Colonic mucosa (tissue), 4 donors: ENCODE measurements around the gene AGAP1. TPM values are rescaled to one million over a fixed set of nuclear protein-coding genes. Genes with fewer than 3 reads are reported as not detected.

ENCODE experiments used
- DNase-seq: peaks from one replicate; pipeline ENCODE4 v3.0.0-alpha.2; 2020
- H3K27ac ChIP-seq: fragments of 200-600 bp; one replicate; pipeline ENCODE4 v1.8.0; 2021
- H3K27me3 ChIP-seq: fragments of 200-600 bp; one replicate; pipeline ENCODE4 v1.8.0; 2021
- H3K36me3 ChIP-seq: fragments of 200-600 bp; one replicate; pipeline ENCODE4 v1.8.0; 2021
- H3K4me1 ChIP-seq: fragments of 200-600 bp; one replicate; pipeline ENCODE4 v1.8.0; 2021; ENCODE audit warnings: mild to moderate bottlenecking
- H3K4me3 ChIP-seq: fragments of 200-600 bp; one replicate; pipeline ENCODE4 v1.8.0; 2021
- H3K9ac ChIP-seq, 2 donors: one replicate each; pipeline ENCODE4 v1.7.0; 2013; ENCODE audit warnings: control low read depth in 2 of 2, low read depth in 2 of 2, low read length in 2 of 2
- H3K9me3 ChIP-seq: fragments of 200-600 bp; one replicate; pipeline ENCODE4 v1.8.0; 2021
- intact Hi-C: fragments of 100-400 bp; cut with DNase I; formaldehyde crosslinking; loops from one replicate; pipeline ENCODE4 v1.14.1; 2022
- total RNA-seq, 2 donors: library from RNA; stranded (reverse); fragmentation: NEBNext Ultra II Directional in 1 of 2; extraction: Animal tissue kit (Norgen Biotek cat#: 25700) in 1 of 2; gene quantifications; one replicate each; pipeline ENCODE4 v1.2.1, GENCODE V29; 2021
- TF ChIP-seq, protein P1 (sequence below): fragments of 200-600 bp; IDR thresholded peaks from one replicate; pipeline ENCODE4 v1.8.0; 2022; ENCODE audit warnings: antibody characterized with exemption, mild to moderate bottlenecking
- donor health status: healthy.
- donor health status: DM: no; HTN: no; CAD: no.
- donor health status: DM: no; HTN: no; CAD: no.

AGAP1 gene
- total RNA-seq, 2 donors from 2014 or later: 62.1 to 62.9 TPM

DNA sequence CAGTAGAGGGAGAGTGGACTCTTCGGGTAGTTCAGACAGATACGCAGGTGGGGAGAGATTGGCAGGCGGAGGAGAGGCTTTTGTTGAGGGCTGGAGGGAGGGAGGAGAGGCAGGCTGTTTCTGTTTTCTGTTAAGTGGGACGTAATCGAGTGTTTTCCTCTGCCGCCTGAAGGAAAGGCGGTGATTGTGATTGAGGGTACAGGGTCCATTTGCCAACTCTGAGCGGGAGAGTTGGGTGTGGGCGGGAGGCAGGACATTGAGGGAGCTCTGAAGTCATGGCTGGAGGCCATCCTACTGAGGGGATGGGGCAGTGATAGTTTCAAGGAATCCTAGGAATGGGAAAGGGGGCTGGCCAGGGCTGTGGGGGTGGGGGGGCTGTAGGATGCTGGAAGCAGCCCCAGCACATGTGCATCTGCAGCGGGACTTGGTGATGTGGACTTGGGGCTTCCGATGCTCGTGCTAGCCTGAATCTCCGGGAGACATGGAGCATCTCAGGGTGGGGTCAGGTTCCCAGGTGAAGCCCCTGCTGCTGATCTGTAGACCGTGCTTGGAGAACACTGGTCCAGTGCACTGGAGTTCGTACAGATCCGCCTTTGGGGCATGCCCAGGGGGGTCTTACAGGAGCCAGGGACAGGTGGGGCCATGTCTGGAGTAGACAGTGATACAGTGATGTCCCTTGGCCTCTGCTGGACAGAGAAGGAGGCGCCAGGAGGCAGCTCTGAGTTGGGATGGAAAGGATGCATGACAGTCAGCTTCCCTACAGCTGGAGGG is 167.5 kb downstream of the AGAP1 start:
- Histone ChIP-seq H3K4me3 (no peak overlapping the region), H3K4me1 (peaks cover 7% of the 10 kb centered on the region), H3K9me3 (no peaks in the 10 kb centered on the region), H3K27me3 (no peaks in the 10 kb centered on the region), H3K36me3 (no peaks in the 10 kb centered on the region), H3K9ac (peak overlapping the region; percentile 28 to 35), H3K27ac (no peak overlapping the region)
- no peak for DNase-seq
- intact Hi-C loops: no loop called here
- TF ChIP-seq, protein P1, sequence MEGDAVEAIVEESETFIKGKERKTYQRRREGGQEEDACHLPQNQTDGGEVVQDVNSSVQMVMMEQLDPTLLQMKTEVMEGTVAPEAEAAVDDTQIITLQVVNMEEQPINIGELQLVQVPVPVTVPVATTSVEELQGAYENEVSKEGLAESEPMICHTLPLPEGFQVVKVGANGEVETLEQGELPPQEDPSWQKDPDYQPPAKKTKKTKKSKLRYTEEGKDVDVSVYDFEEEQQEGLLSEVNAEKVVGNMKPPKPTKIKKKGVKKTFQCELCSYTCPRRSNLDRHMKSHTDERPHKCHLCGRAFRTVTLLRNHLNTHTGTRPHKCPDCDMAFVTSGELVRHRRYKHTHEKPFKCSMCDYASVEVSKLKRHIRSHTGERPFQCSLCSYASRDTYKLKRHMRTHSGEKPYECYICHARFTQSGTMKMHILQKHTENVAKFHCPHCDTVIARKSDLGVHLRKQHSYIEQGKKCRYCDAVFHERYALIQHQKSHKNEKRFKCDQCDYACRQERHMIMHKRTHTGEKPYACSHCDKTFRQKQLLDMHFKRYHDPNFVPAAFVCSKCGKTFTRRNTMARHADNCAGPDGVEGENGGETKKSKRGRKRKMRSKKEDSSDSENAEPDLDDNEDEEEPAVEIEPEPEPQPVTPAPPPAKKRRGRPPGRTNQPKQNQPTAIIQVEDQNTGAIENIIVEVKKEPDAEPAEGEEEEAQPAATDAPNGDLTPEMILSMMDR: no peak

DNA sequence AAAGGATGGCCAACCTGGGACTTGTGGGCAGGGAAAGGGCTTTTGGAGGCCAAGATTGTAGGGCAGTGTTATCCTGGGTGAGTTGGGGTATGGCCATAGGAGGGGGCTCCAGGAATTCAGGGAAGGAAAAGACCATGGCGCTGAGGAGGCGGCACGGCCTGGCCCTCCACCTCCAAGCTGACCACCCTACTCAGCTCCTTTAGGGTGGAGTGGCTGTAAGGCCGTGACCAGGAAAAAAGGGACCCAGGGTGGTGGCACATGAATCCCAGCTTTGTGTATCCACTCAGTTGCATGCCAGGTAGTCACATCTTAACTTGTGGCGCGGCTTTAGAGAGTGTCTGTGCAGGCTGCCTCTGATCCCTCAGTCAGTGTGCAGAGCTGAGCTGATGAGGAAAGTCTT is 168.1 kb downstream of the AGAP1 start:
- H3K9me3 ChIP-seq: no peaks in the 10 kb centered on the region
- H3K36me3 ChIP-seq: no peaks in the 10 kb centered on the region
- H3K4me1 ChIP-seq: peaks cover 7% of the 10 kb centered on the region
- no peak overlapping the region for H3K27ac ChIP-seq
- H3K27me3 ChIP-seq: no peaks in the 10 kb centered on the region
- TF ChIP-seq, protein P1: no peak
- peak overlapping the region in 1 of 2 donors; percentile 35 for H3K9ac ChIP-seq
- DNase-seq: no peak
- H3K4me3 ChIP-seq: no peak overlapping the region
- intact Hi-C loops: no loop called here

DNA sequence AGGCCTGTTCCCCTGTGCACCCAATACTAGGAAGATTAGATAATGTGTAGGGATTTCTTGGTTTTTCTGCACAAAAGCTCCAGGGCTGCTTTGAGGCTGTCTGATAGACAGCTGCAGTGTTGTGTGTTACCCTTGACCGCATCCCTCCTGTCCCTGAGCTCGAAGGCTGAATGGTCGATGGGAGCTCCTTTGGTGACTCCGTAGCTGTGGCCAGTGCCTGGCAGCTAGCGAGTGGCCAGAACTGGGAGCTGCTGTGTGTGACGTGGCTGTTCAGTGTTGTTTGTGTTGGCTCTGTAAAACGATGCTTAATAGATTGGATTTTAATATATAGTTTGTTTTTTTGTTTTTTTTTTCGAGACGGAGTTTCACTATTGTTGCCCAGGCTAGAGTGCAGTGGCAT is 170.0 kb downstream of the AGAP1 start:
- Histone ChIP-seq H3K9ac (no peak overlapping the region), H3K9me3 (no peaks in the 10 kb centered on the region), H3K27me3 (no peaks in the 10 kb centered on the region), H3K4me1 (no peaks in the 10 kb centered on the region), H3K36me3 (no peaks in the 10 kb centered on the region), H3K4me3 (no peak overlapping the region), H3K27ac (no peak overlapping the region)
- TF ChIP-seq, protein P1: no peak
- DNase-seq: no peak
- intact Hi-C loops: no loop called here

DNA sequence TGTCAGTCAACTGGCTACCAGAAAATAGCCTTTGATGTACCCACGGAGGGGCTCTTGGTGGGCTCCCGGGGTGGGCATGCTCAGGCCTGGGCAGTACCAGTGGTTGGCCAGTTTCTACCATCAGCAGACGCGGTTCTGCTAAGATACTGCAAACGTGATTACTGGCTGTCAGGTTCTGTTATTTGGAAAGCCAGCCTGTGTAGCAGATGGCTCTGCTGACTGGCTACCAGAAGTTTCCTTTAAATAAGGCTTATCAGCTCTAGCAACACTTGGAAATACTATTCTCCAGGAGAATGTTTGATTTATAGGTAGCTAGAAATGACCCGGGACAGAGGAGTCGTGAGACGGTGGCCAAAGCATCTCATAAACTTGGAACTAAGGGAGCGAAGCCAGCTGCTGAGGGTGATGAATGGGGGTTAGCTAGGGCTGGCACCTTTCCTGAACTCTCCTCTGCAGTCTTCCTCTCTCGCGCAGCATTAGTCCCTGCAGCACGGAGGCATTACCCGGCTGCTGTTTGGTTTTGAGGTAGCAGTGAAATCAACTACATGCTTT is 171.9 kb downstream of the AGAP1 start:
- Histone ChIP-seq H3K27ac (no peak overlapping the region), H3K4me1 (no peaks in the 10 kb centered on the region), H3K9ac (peak overlapping the region in 1 of 2 donors; percentile 44), H3K4me3 (no peak overlapping the region), H3K27me3 (no peaks in the 10 kb centered on the region), H3K9me3 (no peaks in the 10 kb centered on the region), H3K36me3 (no peaks in the 10 kb centered on the region)
- no peak for DNase-seq
- TF ChIP-seq, protein P1: no peak
- intact Hi-C loops: no loop called here

DNA sequence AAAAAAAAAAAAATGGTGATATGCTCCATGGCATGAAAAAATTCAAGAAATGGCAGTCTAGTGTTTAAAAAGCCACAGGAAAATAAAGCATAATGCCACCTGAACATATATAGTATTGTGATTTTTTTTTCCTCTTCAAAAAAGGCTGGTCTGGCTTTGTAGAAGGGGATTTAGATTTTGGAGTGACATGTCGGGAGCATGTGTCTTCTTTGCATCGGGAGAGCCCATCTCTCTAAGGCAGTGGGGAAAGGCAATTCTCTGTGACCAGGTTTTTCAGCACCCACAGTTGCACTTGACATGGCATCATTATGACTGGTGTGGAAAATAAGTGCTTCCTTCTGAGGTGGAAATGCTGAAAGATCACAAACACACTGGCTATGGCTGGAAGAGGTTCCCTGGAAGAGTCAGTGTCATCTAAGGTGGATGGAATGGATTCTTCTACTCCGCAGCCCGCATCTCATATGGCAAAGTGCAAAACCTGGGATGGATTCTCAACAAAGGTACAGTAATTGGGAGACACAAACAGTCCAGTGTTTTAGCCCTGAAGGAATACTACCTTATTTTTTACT is 172.5 kb downstream of the AGAP1 start:
- TF ChIP-seq, protein P1: no peak
- H3K36me3 ChIP-seq: no peaks in the 10 kb centered on the region
- no peak overlapping the region for H3K9ac ChIP-seq
- peak; percentile 70 for DNase-seq
- intact Hi-C loops: no loop called here
- no peak overlapping the region for H3K4me3 ChIP-seq
- no peaks in the 10 kb centered on the region for H3K27me3 ChIP-seq
- H3K4me1 ChIP-seq: no peaks in the 10 kb centered on the region
- no peak overlapping the region for H3K27ac ChIP-seq
- H3K9me3 ChIP-seq: no peaks in the 10 kb centered on the region
